ENCODE results near the gene DGAT2. TPM values are rescaled to one million over a fixed set of nuclear protein-coding genes. Genes with fewer than 3 reads are reported as not detected.

The DGAT2 gene
- total RNA-seq, 6 experiments from 2014 or later, result 33.1 to 166 (median 124) TPM

DNA sequence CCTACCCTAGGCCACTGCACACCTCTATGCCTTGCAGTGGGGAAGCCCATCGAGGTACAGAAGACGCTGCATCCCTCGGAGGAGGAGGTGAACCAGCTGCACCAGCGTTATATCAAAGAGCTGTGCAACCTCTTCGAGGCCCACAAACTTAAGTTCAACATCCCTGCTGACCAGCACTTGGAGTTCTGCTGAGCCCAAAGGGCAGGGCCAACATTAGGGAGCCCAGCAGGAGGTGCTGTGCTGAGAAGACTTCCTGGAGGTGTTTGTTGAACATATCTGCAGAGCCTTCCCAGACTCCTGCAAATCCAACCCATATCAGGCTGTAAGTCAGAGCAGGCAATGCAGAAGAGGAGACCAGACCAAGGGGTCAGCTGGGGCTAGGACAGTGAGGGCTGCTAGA is 37.5 kb upstream of the DGAT2 start:
- no peak for ATAC-seq
- Histone ChIP-seq H3K4me3 (no peak overlapping the region), H3K9me3 (no peaks in the 10 kb centered on the region), H3K36me3 (peaks cover 0 to 41% (median 11%) of the 10 kb centered on the region in 4 donors), H3K27me3 (no peaks in the 10 kb centered on the region), H3K4me1 (peaks cover 0 to 33% (median 15%) of the 10 kb centered on the region in 4 donors), H3K27ac (no peak overlapping the region)
- no peak for DNase-seq
- intact Hi-C loops (cut with DNase I), result no loop called here
- WGBS (ENCODE audit: insufficient coverage, low coverage, low lambda C conversion rate, missing lambda C conversion rate), result 100% methylated on average over 5 of the region's 5 CpGs
- no peak for TF ChIP-seq POLR2A (IDR thresholded peaks at IDR 0.05)
- no peak for TF ChIP-seq CTCF (IDR thresholded peaks at IDR 0.05)

- TF ChIP-seq CTCF (IDR thresholded peaks at IDR 0.05), result no peak
- no peak for TF ChIP-seq POLR2A (IDR thresholded peaks at IDR 0.05)
- H3K4me3 ChIP-seq, result no peak overlapping the region
- peaks cover 0 to 48% (median 21%) of the 10 kb centered on the region in 4 donors for H3K4me1 ChIP-seq
- H3K9me3 ChIP-seq, result no peaks in the 10 kb centered on the region
- H3K27me3 ChIP-seq, result no peaks in the 10 kb centered on the region
- 80% methylated on average over 8 of the region's 8 CpGs for WGBS (ENCODE audit: insufficient coverage, low coverage, low lambda C conversion rate, missing lambda C conversion rate)
- H3K36me3 ChIP-seq, result peaks cover 0 to 31% (median 6%) of the 10 kb centered on the region in 4 donors
- no peak overlapping the region for H3K27ac ChIP-seq
- ATAC-seq, result no peak
- DNase-seq, result no peak
- intact Hi-C loops (cut with DNase I), result no loop called here
Measured at GRCh38 chr11:75733071-75733430, 35.5 kb upstream of the DGAT2 start.

- TF ChIP-seq CTCF (IDR thresholded peaks at IDR 0.05) (no peak), POLR2A (IDR thresholded peaks at IDR 0.05) (no peak)
- 55% methylated on average over 2 of the region's 5 CpGs for WGBS (ENCODE audit: insufficient coverage, low coverage, low lambda C conversion rate, missing lambda C conversion rate)
- ATAC-seq (peak; percentile 63 to 72 (median 70)), DNase-seq (peak in 1 of 3 donors; percentile 72)
- Histone ChIP-seq H3K36me3 (peaks cover 0 to 26% (median 4%) of the 10 kb centered on the region in 4 donors), H3K27ac (peak overlapping the region in 2 of 3 donors; percentile 49 to 62), H3K9me3 (no peaks in the 10 kb centered on the region), H3K4me1 (peaks cover 0 to 52% (median 23%) of the 10 kb centered on the region in 4 donors), H3K27me3 (no peaks in the 10 kb centered on the region), H3K4me3 (no peak overlapping the region)
- intact Hi-C loops (cut with DNase I), result no loop called here
Measured at GRCh38 chr11:75733431-75734107, 35.0 kb upstream of the DGAT2 start.

DNA sequence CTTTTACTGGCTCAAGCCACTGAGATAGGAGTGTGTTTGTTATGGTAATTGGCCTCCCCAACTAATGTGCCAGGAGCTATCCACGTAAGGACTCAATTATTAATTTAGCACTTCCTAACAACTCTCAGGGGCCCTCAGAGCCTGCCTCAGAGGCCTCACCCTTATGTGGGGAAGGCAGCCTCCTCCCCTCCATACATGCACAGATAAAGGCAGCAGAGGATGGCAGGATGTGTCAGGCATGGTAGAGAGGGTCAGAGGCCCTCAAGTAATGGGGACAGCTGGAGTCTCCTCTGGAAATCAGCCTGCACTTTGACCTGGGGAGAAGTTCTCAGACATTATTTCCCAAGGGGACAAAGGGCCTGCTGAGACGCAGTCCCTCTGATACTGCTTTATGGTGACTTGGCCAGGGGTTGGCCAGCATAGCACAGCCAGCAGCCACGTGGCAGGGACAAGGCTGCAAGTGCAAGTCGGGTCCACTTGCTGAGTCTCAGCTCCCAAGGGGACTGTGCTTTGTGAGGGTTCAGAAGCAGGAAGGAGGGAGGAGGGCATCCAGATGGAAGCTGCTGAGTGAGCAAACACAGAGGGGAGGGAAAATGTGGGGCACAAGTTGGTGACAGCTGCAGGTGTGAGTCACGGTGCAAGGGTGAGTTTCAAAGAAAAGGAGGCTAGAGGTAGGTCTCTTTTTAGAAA is 33.9 kb upstream of the DGAT2 start:
- peak; percentile 20 for TF ChIP-seq POLR2A (IDR thresholded peaks at IDR 0.05)
- no peak for TF ChIP-seq CTCF (IDR thresholded peaks at IDR 0.05)
- peaks cover 0 to 63% (median 28%) of the 10 kb centered on the region in 4 donors for H3K4me1 ChIP-seq
- H3K4me3 ChIP-seq, result no peak overlapping the region
- H3K36me3 ChIP-seq, result peaks cover 0 to 15% (median 0%) of the 10 kb centered on the region in 4 donors
- peak; percentile 63 to 74 (median 68) for ATAC-seq
- intact Hi-C loops (cut with DNase I), result no loop called here
- WGBS (ENCODE audit: insufficient coverage, low coverage, low lambda C conversion rate, missing lambda C conversion rate), result 40% methylated on average over 3 of the region's 5 CpGs
- H3K9me3 ChIP-seq, result no peaks in the 10 kb centered on the region
- no peaks in the 10 kb centered on the region for H3K27me3 ChIP-seq
- DNase-seq, result peak in 2 of 3 donors; percentile 80 to 83
- H3K27ac ChIP-seq, result peak overlapping the region in 2 of 3 donors; percentile 49 to 62

All from right lobe of liver (tissue), 6 donors.